ENCODE data around the gene CTPS2. TPM values are rescaled to one million over a fixed set of nuclear protein-coding genes. Genes with fewer than 3 reads are reported as not detected.

CTPS2 gene
- total RNA-seq, 2 donors from 2014 or later, result 17.7 to 18.9 TPM

GRCh38 chrX:16601885-16602284, 110.6 kb downstream of the CTPS2 start:
- no peak for DNase-seq
- Histone ChIP-seq H3K9ac (ENCODE audit: low read depth in 2 of 2, low read length in 2 of 2) (no peak overlapping the region), H3K4me1 (no peaks in the 10 kb centered on the region), H3K27me3 (no peaks in the 10 kb centered on the region), H3K9me3 (no peaks in the 10 kb centered on the region), H3K27ac (no peak overlapping the region), H3K36me3 (no peaks in the 10 kb centered on the region), H3K4me3 (no peak overlapping the region)
- TF ChIP-seq, protein P1, sequence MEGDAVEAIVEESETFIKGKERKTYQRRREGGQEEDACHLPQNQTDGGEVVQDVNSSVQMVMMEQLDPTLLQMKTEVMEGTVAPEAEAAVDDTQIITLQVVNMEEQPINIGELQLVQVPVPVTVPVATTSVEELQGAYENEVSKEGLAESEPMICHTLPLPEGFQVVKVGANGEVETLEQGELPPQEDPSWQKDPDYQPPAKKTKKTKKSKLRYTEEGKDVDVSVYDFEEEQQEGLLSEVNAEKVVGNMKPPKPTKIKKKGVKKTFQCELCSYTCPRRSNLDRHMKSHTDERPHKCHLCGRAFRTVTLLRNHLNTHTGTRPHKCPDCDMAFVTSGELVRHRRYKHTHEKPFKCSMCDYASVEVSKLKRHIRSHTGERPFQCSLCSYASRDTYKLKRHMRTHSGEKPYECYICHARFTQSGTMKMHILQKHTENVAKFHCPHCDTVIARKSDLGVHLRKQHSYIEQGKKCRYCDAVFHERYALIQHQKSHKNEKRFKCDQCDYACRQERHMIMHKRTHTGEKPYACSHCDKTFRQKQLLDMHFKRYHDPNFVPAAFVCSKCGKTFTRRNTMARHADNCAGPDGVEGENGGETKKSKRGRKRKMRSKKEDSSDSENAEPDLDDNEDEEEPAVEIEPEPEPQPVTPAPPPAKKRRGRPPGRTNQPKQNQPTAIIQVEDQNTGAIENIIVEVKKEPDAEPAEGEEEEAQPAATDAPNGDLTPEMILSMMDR (IDR thresholded peaks at IDR 0.05), result no peak
- intact Hi-C loops (cut with DNase I), result no loop called here

DNA sequence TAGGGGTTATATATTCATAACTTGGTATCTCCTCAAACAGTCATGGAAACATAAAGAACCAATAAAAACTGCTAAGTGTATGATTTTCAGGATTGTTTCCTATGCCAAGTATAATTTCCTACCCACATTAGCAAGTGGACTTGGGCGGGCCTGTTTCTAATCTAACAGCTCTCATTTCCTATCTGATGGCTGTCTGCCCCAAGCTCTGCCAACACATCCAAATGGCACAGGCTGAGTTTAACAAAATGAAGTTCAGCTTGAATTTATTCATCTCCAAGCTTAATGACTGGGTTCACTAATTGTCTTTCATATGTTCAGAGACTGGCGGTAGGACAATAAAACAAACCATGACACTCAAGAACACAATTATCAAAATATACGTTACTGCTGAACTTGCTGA, 118.0 kb downstream of the CTPS2 start:
- no peak overlapping the region for H3K4me3 ChIP-seq
- TF ChIP-seq, protein P1 (IDR thresholded peaks at IDR 0.05), result no peak
- H3K9me3 ChIP-seq, result no peaks in the 10 kb centered on the region
- no peaks in the 10 kb centered on the region for H3K4me1 ChIP-seq
- intact Hi-C loops (cut with DNase I), result no loop called here
- DNase-seq, result no peak
- no peak overlapping the region for H3K27ac ChIP-seq
- H3K9ac ChIP-seq (ENCODE audit: low read depth in 2 of 2, low read length in 2 of 2), result no peak overlapping the region
- H3K27me3 ChIP-seq, result no peaks in the 10 kb centered on the region
- no peaks in the 10 kb centered on the region for H3K36me3 ChIP-seq

- H3K27me3 ChIP-seq, result no peaks in the 10 kb centered on the region
- H3K9me3 ChIP-seq, result no peaks in the 10 kb centered on the region
- H3K4me3 ChIP-seq, result no peak overlapping the region
- intact Hi-C loops (cut with DNase I), result no loop called here
- no peak for DNase-seq
- H3K4me1 ChIP-seq, result no peaks in the 10 kb centered on the region
- H3K36me3 ChIP-seq, result no peaks in the 10 kb centered on the region
- no peak overlapping the region for H3K27ac ChIP-seq
- H3K9ac ChIP-seq (ENCODE audit: low read depth in 2 of 2, low read length in 2 of 2), result no peak overlapping the region
- TF ChIP-seq, protein P1 (IDR thresholded peaks at IDR 0.05), result no peak
These were observed 118.7 kb downstream of the CTPS2 start for GRCh38 chrX:16593801-16594200.

DNA sequence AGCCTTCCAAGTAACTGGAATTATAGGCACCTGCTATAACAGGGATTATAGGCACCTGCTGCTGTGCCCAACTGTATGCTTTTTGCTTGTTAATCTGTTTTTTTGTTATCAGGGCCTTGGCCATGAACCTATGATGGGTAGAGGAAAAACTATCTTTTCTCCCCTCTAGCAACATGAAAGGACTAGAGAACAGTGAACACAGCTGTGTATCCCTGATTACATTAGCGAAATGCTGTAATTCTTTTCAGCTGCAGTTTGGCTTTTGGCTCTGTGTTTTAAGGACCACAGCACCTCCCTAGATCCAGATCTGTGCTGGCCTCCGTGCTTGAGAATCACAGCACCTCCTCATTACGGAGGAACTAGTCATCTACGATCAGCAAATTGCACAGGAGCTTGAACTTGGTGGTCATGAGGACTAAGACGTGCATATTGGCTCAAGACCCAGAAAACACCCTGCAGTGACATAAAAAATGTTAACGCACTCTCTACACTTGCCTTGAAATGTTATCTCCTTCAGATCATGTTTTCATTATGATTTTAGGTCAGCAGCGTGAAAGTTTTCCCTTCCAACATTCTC, 120.2 kb downstream of the CTPS2 start:
- intact Hi-C loops (cut with DNase I), result no loop called here
- no peaks in the 10 kb centered on the region for H3K4me1 ChIP-seq

DNA sequence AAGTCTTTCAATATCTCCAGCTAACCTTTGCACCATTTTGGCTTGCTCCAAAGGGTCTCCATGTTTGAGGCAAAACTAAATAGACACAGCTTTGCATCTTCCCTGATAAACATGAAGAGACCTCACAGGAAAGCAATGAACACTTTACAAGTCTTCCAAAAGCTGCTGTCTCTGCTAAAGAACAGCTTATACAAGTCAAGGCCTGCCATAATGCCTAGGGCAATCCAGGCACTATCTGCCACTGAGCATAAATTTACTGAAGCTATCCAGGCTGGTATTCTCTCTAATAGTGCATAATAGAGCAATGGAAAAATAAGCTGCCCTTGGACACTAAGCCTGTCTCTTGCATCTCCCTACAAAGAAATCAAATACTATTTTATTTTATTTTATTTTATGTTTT, 122.6 kb downstream of the CTPS2 start:
- Histone ChIP-seq H3K9ac (ENCODE audit: low read depth in 2 of 2, low read length in 2 of 2) (no peak overlapping the region), H3K4me1 (no peaks in the 10 kb centered on the region), H3K27me3 (no peaks in the 10 kb centered on the region), H3K4me3 (no peak overlapping the region), H3K36me3 (no peaks in the 10 kb centered on the region), H3K9me3 (no peaks in the 10 kb centered on the region), H3K27ac (no peak overlapping the region)
- DNase-seq, result no peak
- intact Hi-C loops (cut with DNase I), result no loop called here
- TF ChIP-seq, protein P1 (IDR thresholded peaks at IDR 0.05), result no peak

More for the DNA sequence above, 120.2 kb downstream of the CTPS2 start:
- no peak overlapping the region for H3K4me3 ChIP-seq
- TF ChIP-seq, protein P1 (IDR thresholded peaks at IDR 0.05), result no peak
- H3K27me3 ChIP-seq, result no peaks in the 10 kb centered on the region
- no peak overlapping the region for H3K9ac ChIP-seq (ENCODE audit: low read depth in 2 of 2, low read length in 2 of 2)
- H3K9me3 ChIP-seq, result no peaks in the 10 kb centered on the region
- DNase-seq, result no peak
- no peaks in the 10 kb centered on the region for H3K36me3 ChIP-seq
- H3K27ac ChIP-seq, result no peak overlapping the region

Data from colonic mucosa (tissue), 4 donors.